GM12878 (cell line): ENCODE data around the gene ANKRD13B. TPM values are rescaled to one million over a fixed set of nuclear protein-coding genes. Genes with fewer than 3 reads are reported as not detected.
A peak's percentile ranks its signal among the peaks of the same experiment; 100 is the strongest.

ENCODE experiments used
- GABPA ChIP-seq: IDR thresholded peaks from 2 replicates; pipeline ENCODE4 v1.6.1; 2014; ENCODE audit warnings: antibody characterized with exemption, low read depth, mild to moderate bottlenecking, inconsistent platforms
- NFXL1 ChIP-seq: fragments of 450-650 bp; IDR thresholded peaks from 2 replicates; pipeline ENCODE4 v1.6.1; 2017; ENCODE audit warnings: antibody characterized with exemption, mild to moderate bottlenecking, borderline replicate concordance
- POU2F2 ChIP-seq: IDR thresholded peaks from 3 replicates; pipeline ENCODE4 v1.6.1; 2011; ENCODE audit warnings: low read depth, mild to moderate bottlenecking, low read length, borderline replicate concordance
- RAD51 ChIP-seq: fragments of 450-650 bp; IDR thresholded peaks from 2 replicates; pipeline ENCODE4 v1.6.1; 2016; ENCODE audit warnings: moderate library complexity, mild to moderate bottlenecking, inconsistent platforms
- RELA ChIP-seq: fragments of 450-650 bp; IDR thresholded peaks from 2 replicates; pipeline ENCODE4 v1.8.0; 2014; ENCODE audit warnings: borderline replicate concordance; ENCODE audit not compliant: partially characterized antibody
- RUNX3 ChIP-seq: IDR thresholded peaks from 2 replicates; pipeline ENCODE4 v1.6.1; 2012; ENCODE audit warnings: low read length, inconsistent platforms
- SRF ChIP-seq, 2 experiments: IDR thresholded peaks; 2 replicates each; pipeline ENCODE4 v1.6.1; 2011; ENCODE audit warnings: low read depth in 2 of 2, low read length in 2 of 2, mild to moderate bottlenecking in 1 of 2, moderate library complexity in 1 of 2
- ZNF24 ChIP-seq: fragments of 450-650 bp; IDR thresholded peaks from 2 replicates; pipeline ENCODE4 v1.6.1; 2017; ENCODE audit warnings: antibody characterized with exemption, mild to moderate bottlenecking
- polyA plus RNA-seq, 11 experiments: library from polyadenylated mRNA; depleted of rRNA in 4 of 11; unstranded in 6 of 11; stranded (reverse) in 5 of 11; fragments of >200 nt; fragmentation: Nextera tagmentation in 4 of 11; fragmentation: Illumina TruSeq in 1 of 11; extraction: Ambion mirVana in 4 of 11; extraction: Trizol in 1 of 11; gene quantifications; 1 replicate in 1 of 11; 2 replicates in 10 of 11; pipeline versions ENCODE4 v1.2.1 to v1.2.3, GENCODE V29; 2011 to 2016; ENCODE audit warnings: inconsistent platforms in 2 of 11, missing spikeins in 2 of 11, low read depth in 1 of 11
- total RNA-seq, 4 experiments: library from RNA; depleted of rRNA in 3 of 4; stranded (reverse); fragments of >200 nt in 3 of 4; fragmentation: Illumina TruSeq in 1 of 4; extraction: Trizol in 1 of 4; gene quantifications; 2 replicates each; pipeline versions ENCODE4 v1.2.1 to v1.2.3, GENCODE V29; 2013 to 2021
- TF ChIP-seq, protein P1 (sequence below): IDR thresholded peaks from 2 replicates; pipeline ENCODE4 v1.6.1; 2012; ENCODE audit warnings: improper control_type of control experiment, low read depth, low read length; ENCODE audit not compliant: insufficient replicate concordance
- TF ChIP-seq, protein P2 (sequence below): IDR thresholded peaks from 2 replicates; pipeline ENCODE4 v1.6.1; 2011; ENCODE audit warnings: low read depth, low read length, improper control_type of control experiment, borderline replicate concordance
- TF ChIP-seq, protein P3 (sequence below): IDR thresholded peaks from 2 replicates; pipeline ENCODE4 v1.6.1; 2011; ENCODE audit warnings: borderline replicate concordance, low read depth, mild to moderate bottlenecking, moderate library complexity, mixed read lengths, low read length; ENCODE audit not compliant: insufficient read depth; ENCODE audit errors: extremely low read length

Gene ANKRD13B
- total and polyA plus RNA-seq, 10 of the 15 experiments (the other 5 are each of a cell fraction or from before 2014, with no cell fraction given), result 0.18 to 15.0 (median 2.8) TPM

DNA sequence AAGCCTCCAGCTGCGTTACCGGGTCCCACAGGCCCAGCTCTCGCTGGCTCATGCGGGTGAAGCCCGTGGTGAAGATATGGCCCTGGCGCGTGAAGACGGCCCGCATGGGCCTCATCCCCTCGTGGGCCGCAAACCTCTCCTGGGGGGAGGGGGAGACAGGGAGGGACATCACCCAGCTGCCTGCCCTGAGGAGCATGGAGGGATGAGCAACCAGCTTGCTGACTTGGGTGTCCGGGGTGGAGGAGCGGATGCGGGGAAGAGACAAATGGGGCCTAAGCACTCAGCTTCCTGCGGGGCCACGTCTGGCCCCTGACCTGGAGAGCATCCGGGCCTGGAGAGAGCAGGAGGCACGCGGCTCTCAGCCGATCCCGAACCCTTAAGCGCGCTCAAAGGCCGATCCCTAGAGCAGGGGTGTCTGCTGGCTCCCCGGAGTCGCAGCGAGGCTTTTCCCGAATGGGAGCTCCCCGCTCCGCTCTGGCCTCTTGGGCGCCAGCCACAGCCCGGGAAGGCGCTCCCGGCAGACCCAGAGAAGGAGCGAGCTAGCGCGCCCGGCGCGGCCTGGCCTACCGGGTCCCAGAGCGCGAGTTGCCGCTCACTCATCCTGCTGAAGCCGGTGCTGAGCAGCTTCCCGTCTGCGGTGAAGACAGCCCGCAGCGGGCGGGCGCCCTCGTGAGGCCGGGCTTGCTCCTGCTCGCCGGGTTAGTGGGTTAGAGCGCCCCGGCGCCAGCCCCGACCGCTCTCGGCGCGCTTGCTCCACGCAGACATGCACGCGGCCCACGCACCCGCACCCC lies 24.7 kb downstream of the ANKRD13B start (continued):
- TF ChIP-seq, protein P1, sequence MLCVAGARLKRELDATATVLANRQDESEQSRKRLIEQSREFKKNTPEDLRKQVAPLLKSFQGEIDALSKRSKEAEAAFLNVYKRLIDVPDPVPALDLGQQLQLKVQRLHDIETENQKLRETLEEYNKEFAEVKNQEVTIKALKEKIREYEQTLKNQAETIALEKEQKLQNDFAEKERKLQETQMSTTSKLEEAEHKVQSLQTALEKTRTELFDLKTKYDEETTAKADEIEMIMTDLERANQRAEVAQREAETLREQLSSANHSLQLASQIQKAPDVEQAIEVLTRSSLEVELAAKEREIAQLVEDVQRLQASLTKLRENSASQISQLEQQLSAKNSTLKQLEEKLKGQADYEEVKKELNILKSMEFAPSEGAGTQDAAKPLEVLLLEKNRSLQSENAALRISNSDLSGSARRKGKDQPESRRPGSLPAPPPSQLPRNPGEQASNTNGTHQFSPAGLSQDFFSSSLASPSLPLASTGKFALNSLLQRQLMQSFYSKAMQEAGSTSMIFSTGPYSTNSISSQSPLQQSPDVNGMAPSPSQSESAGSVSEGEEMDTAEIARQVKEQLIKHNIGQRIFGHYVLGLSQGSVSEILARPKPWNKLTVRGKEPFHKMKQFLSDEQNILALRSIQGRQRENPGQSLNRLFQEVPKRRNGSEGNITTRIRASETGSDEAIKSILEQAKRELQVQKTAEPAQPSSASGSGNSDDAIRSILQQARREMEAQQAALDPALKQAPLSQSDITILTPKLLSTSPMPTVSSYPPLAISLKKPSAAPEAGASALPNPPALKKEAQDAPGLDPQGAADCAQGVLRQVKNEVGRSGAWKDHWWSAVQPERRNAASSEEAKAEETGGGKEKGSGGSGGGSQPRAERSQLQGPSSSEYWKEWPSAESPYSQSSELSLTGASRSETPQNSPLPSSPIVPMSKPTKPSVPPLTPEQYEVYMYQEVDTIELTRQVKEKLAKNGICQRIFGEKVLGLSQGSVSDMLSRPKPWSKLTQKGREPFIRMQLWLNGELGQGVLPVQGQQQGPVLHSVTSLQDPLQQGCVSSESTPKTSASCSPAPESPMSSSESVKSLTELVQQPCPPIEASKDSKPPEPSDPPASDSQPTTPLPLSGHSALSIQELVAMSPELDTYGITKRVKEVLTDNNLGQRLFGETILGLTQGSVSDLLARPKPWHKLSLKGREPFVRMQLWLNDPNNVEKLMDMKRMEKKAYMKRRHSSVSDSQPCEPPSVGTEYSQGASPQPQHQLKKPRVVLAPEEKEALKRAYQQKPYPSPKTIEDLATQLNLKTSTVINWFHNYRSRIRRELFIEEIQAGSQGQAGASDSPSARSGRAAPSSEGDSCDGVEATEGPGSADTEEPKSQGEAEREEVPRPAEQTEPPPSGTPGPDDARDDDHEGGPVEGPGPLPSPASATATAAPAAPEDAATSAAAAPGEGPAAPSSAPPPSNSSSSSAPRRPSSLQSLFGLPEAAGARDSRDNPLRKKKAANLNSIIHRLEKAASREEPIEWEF, result no peak
- TF ChIP-seq NFXL1, result no peak
- TF ChIP-seq RUNX3, result peak; percentile 93
- TF ChIP-seq, protein P2, sequence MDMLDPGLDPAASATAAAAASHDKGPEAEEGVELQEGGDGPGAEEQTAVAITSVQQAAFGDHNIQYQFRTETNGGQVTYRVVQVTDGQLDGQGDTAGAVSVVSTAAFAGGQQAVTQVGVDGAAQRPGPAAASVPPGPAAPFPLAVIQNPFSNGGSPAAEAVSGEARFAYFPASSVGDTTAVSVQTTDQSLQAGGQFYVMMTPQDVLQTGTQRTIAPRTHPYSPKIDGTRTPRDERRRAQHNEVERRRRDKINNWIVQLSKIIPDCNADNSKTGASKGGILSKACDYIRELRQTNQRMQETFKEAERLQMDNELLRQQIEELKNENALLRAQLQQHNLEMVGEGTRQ, result no peak
- TF ChIP-seq ZNF24, result no peak
- TF ChIP-seq SRF (IDR thresholded peaks at IDR 0.05; ENCODE audit: low read depth in 2 of 2, low read length in 2 of 2), result no peak
- TF ChIP-seq RAD51, result no peak
- TF ChIP-seq, protein P3, sequence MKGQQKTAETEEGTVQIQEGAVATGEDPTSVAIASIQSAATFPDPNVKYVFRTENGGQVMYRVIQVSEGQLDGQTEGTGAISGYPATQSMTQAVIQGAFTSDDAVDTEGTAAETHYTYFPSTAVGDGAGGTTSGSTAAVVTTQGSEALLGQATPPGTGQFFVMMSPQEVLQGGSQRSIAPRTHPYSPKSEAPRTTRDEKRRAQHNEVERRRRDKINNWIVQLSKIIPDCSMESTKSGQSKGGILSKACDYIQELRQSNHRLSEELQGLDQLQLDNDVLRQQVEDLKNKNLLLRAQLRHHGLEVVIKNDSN, result no peak
- TF ChIP-seq RELA, result no peak
- no peak for TF ChIP-seq GABPA
- no peak for TF ChIP-seq POU2F2
